Fibroblast of skin of scalp (primary cell): ENCODE measurements around the gene PPOX.

Experiments
- DNase-seq: peaks from one replicate; pipeline ENCODE4 v3.0.0-alpha.2; 2013

PPOX gene

GRCh38 chr1:161153682-161154337, 12.4 kb upstream of the PPOX start, which contains the start of gene UFC1:
UFC1 (plus strand) TSS chr1:161153978; CDS start chr1:161153998, 20 bp downstream.
- peak; percentile 89 for DNase-seq

- DNase-seq, result no peak
Measured at GRCh38 chr1:161157867-161158266, 8.4 kb upstream of the PPOX start.

- no peak for DNase-seq
Measured at GRCh38 chr1:161158316-161159010, 7.8 kb upstream of the PPOX start.

GRCh38 chr1:161159087-161159912, 6.9 kb upstream of the PPOX start, which contains the start of gene USP21:
USP21 (plus strand) TSS chr1:161159500; CDS start chr1:161160641, 1,141 bp downstream.
- peak; percentile 90 for DNase-seq

- no peak for DNase-seq
Measured at GRCh38 chr1:161159913-161160243, 6.3 kb upstream of the PPOX start.

- DNase-seq, result no peak
Measured at GRCh38 chr1:161160671-161161145, 5.5 kb upstream of the PPOX start.

GRCh38 chr1:161161652-161162051, 4.6 kb upstream of the PPOX start:
- no peak for DNase-seq

- no peak for DNase-seq
Measured at GRCh38 chr1:161162052-161162451, 4.2 kb upstream of the PPOX start.

GRCh38 chr1:161162806-161163205, 3.4 kb upstream of the PPOX start:
- DNase-seq, result no peak

GRCh38 chr1:161163793-161164192, 2.4 kb upstream of the PPOX start:
- DNase-seq, result no peak

- no peak for DNase-seq
Measured at GRCh38 chr1:161164901-161165610, 1.2 kb upstream of the PPOX start.

- DNase-seq, result no peak
Measured at GRCh38 chr1:161166669-161167548, 683 bp downstream of the PPOX start.

GRCh38 chr1:161168906-161169305, 2.7 kb downstream of the PPOX start:
- DNase-seq, result no peak

GRCh38 chr1:161171191-161171590, 5.0 kb downstream of the PPOX start:
- no peak for DNase-seq

GRCh38 chr1:161171696-161172095, 5.5 kb downstream of the PPOX start:
- no peak for DNase-seq

GRCh38 chr1:161172349-161172748, 6.1 kb downstream of the PPOX start:
- no peak for DNase-seq

- DNase-seq, result peak; percentile 97
Measured at GRCh38 chr1:161172776-161173376, 6.7 kb downstream of the PPOX start.

- DNase-seq, result no peak
Measured at GRCh38 chr1:161173711-161174110, 7.5 kb downstream of the PPOX start.

GRCh38 chr1:161174911-161175310, 8.7 kb downstream of the PPOX start:
- DNase-seq, result no peak

- no peak for DNase-seq
Measured at GRCh38 chr1:161175771-161176453, 9.7 kb downstream of the PPOX start.
